HepG2 (cell line): ENCODE data around the gene COL27A1. TPM values are rescaled to one million over a fixed set of nuclear protein-coding genes. Genes with fewer than 3 reads are reported as not detected.
A peak's percentile ranks its signal among the peaks of the same experiment; 100 is the strongest.

Experiments used
- ATAC-seq: fragments of 200-7000 bp; cut with Tn5 transposase; 3 replicates; pipeline ENCODE4 v1.9.1; 2020; ENCODE audit warnings: mild to moderate bottlenecking, moderate library complexity
- BruUV-seq: library from RNA; stranded (reverse); fragments of 400-500 nt; replicated peaks from 2 replicates; lab custom pipeline; 2021; lab: Mats Ljungman, UMichigan
- CTCF ChIA-PET: fragments of 300-600 bp; formaldehyde crosslinking; extraction: SDS; loops from one replicate; lab custom pipeline; 2021; ENCODE audit warnings: low total read pairs, inconsistent platforms, low intra/inter-chr PET ratio; lab: Yijun Ruan, JAX
- POLR2A ChIA-PET: fragments of 350-600 bp; sonication (Branson Sonifier 250); formaldehyde crosslinking; loops from one replicate; lab custom pipeline; 2020; ENCODE audit warnings: antibody characterized with exemption, inconsistent platforms; lab: Yijun Ruan, JAX
- DNase-seq: peaks from one replicate; pipeline ENCODE4 v3.0.0-alpha.2; 2015; ENCODE audit warnings: low spot score
- FAIRE-seq: peaks from 3 replicates; lab custom pipeline; 2011; peaks lifted over from hg19 to GRCh38; lab: Jason Lieb, UNC
- H2AFZ ChIP-seq: one replicate; pipeline ENCODE4 v1.6.1; 2011; ENCODE audit warnings: low read length, inconsistent platforms
- H3K27ac ChIP-seq: fragments of 300-600 bp; 3 replicates; pipeline ENCODE4 v1.8.0; 2011; ENCODE audit warnings: mixed run types, mild to moderate bottlenecking, mixed read lengths, low read length, inconsistent platforms; ENCODE audit not compliant: insufficient read depth; ENCODE audit errors: extremely low read length
- H3K27me3 ChIP-seq, 2 experiments: fragments of 200-600 bp in 1 of 2; 2 replicates in 1 of 2; 3 replicates in 1 of 2; pipeline versions ENCODE4 v1.6.0 to v1.8.0; 2011; ENCODE audit warnings: low read length in 2 of 2, mild to moderate bottlenecking in 2 of 2, moderate library complexity in 2 of 2, inconsistent platforms in 1 of 2; ENCODE audit not compliant: insufficient read depth in 2 of 2, control insufficient read depth in 1 of 2
- H3K36me3 ChIP-seq, 2 experiments: fragments of 200-600 bp in 1 of 2; replicated peaks in 1 of 2; 2 replicates in 1 of 2; 3 replicates in 1 of 2; pipeline versions ENCODE4 v1.5.1 to v1.8.0; 2011; ENCODE audit warnings: low read length in 2 of 2, inconsistent platforms in 1 of 2; ENCODE audit not compliant: insufficient read depth in 2 of 2, control insufficient read depth in 1 of 2
- H3K4me1 ChIP-seq: 2 replicates; pipeline ENCODE4 v1.5.1; 2012; ENCODE audit warnings: low read length, inconsistent platforms; ENCODE audit not compliant: insufficient read depth
- H3K4me2 ChIP-seq: 2 replicates; pipeline ENCODE4 v1.6.0; 2011; ENCODE audit warnings: low read depth, low read length, inconsistent platforms
- H3K4me3 ChIP-seq, 3 experiments: fragments of 200-600 bp in 1 of 3; sonication (generic), shearing (Covaris generic) in 1 of 3; replicated peaks in 1 of 3; 2 replicates each; pipeline ENCODE4 v1.5.1; 2011 to 2016; ENCODE audit warnings: low read length in 3 of 3, inconsistent platforms in 2 of 3, low read depth in 2 of 3, mild to moderate bottlenecking in 2 of 3, control low read depth in 1 of 3, mixed read lengths in 1 of 3; ENCODE audit not compliant: insufficient read depth in 1 of 3
- H3K79me2 ChIP-seq: one replicate; pipeline ENCODE4 v1.6.1; 2011; ENCODE audit warnings: low read length, inconsistent platforms; ENCODE audit not compliant: insufficient read depth
- H3K9ac ChIP-seq: 2 replicates; pipeline ENCODE4 v1.6.0; 2011; ENCODE audit warnings: mild to moderate bottlenecking, low read depth, low read length, inconsistent platforms; ENCODE audit not compliant: insufficient read depth
- H3K9me3 ChIP-seq: 2 replicates; pipeline ENCODE4 v1.5.1; 2012; ENCODE audit warnings: mild to moderate bottlenecking, low read length
- H4K20me1 ChIP-seq: 2 replicates; pipeline ENCODE4 v1.6.0; 2011; ENCODE audit warnings: inconsistent platforms, mild to moderate bottlenecking, low read length, moderate library complexity; ENCODE audit not compliant: insufficient read depth
- RORA ChIP-seq: sonication (generic); formaldehyde crosslinking; IDR thresholded peaks from 2 replicates; pipeline ENCODE4 v1.5.0; 2020; ENCODE audit warnings: mild to moderate bottlenecking, missing genetic modification reagents, moderate library complexity
- ZBTB33 ChIP-seq: sonication (generic); formaldehyde crosslinking; IDR thresholded peaks from 2 replicates; pipeline ENCODE4 v1.4.0; 2020; ENCODE audit warnings: missing genetic modification reagents
- ZHX2 ChIP-seq, 2 experiments: sonication (generic) in 1 of 2; formaldehyde crosslinking in 1 of 2; IDR thresholded peaks; 2 replicates each; pipeline versions ENCODE4 v1.6.1 to v1.9.0; 2014 to 2022; ENCODE audit warnings: antibody characterized with exemption in 1 of 2, borderline replicate concordance in 1 of 2, inconsistent platforms in 1 of 2, low read depth in 1 of 2, missing genetic modification reagents in 1 of 2
- WGBS: methylation state at CpG from one replicate; pipeline ENCODE4 v1.1.6; 2017; ENCODE audit warnings: low lambda C conversion rate; 5-methylcytosine and 5-hydroxymethylcytosine counted together
- in situ Hi-C: cut with HindIII; loops from 2 replicates; pipeline ENCODE4 v1.10.0; 2017; ENCODE audit warnings: low pct_unique_long_range_greater_than_20kb; ENCODE audit not compliant: extremely low pct_ligation_motif_present
- intact Hi-C: fragments of 100-400 bp; cut with micrococcal nuclease; formaldehyde crosslinking; loops from one replicate; pipeline ENCODE4 v1.10.0; 2022; ENCODE audit not compliant: unreplicated experiment
- polyA plus RNA-seq, 8 experiments: library from polyadenylated mRNA; depleted of rRNA in 3 of 8; stranded (reverse) in 7 of 8; unstranded in 1 of 8; fragments of >200 nt; fragmentation: Illumina TruSeq in 4 of 8; extraction: Trizol in 4 of 8; gene quantifications; 2 replicates each; pipeline versions ENCODE4 v1.2.1 to v1.2.3, GENCODE V29; 2011 to 2016; ENCODE audit warnings: low read depth in 4 of 8, missing spikeins in 1 of 8, mixed read lengths in 1 of 8; ENCODE audit not compliant: insufficient read depth in 1 of 8
- total RNA-seq, 5 experiments: library from RNA; depleted of rRNA; stranded (reverse); fragments of >200 nt; fragmentation: Illumina TruSeq; extraction: Trizol; gene quantifications; 2 replicates each; pipeline ENCODE4 v1.2.3, GENCODE V29; 2016; ENCODE audit warnings: low read depth in 1 of 5

The COL27A1 gene
- total and polyA plus RNA-seq, 2 of the 13 experiments (the other 11 are each of a cell fraction or from before 2014, with no cell fraction given), result 71.3 to 89.1 TPM

- Histone ChIP-seq H3K27ac (no peak overlapping the region), H3K4me1 (peaks cover 62% of the 10 kb centered on the region), H4K20me1 (no peaks in the 10 kb centered on the region), H3K4me3 (no peak overlapping the region), H3K27me3 (peaks cover 0 to 1% of the 10 kb centered on the region in 2 experiments; a peak in 1 of 5 replicates), H3K9ac (no peak overlapping the region), H3K79me2 (no peaks in the 10 kb centered on the region)
- no TSS peak for BruUV-seq
- intact Hi-C loops, result loop anchor here (2.0 kb wide), 1 partner anchor 13 kb away; no protein-coding TSS in a partner anchor
- CTCF ChIA-PET, result no interaction called here
- 84% methylated on average over 10 of the region's 10 CpGs for WGBS
- POLR2A ChIA-PET, result interaction anchor here (1.1 to 5.6 kb wide), 4 partner anchors 9 to 23 kb away, joined by 4 to 30 read pairs (median 4); no protein-coding TSS in a partner anchor
- in situ Hi-C loops, result no loop called here
- DNase-seq, result no peak
- no peak for ATAC-seq
- no peak for FAIRE-seq
- TF ChIP-seq ZHX2 (IDR thresholded peaks at IDR 0.05; ENCODE audit: low read depth), result no peak
- no peak for TF ChIP-seq ZHX2 (CRISPR knock-in tag; IDR thresholded peaks at IDR 0.05; ENCODE audit: borderline replicate concordance)
- TF ChIP-seq RORA, result no peak
- TF ChIP-seq ZBTB33, result 0 out of 2 replicates have a peak, but pooled peaks have one; percentile 11
- TF ChIP-seq, all 625 proteins: peak for 1
- no peak overlapping the region for H2AFZ ChIP-seq
- no peaks in the 10 kb centered on the region for H3K36me3 ChIP-seq
- peaks cover 8% of the 10 kb centered on the region; the same call in 1 of the 2 replicates for H3K9me3 ChIP-seq
- H3K4me2 ChIP-seq, result no peak overlapping the region
Measured at GRCh38 chr9:114131808-114132549, 23.4 kb upstream of the COL27A1 start.
